GM19043 (cell line): ENCODE measurements around the gene TSPY8.
"Not testable (repeated sequence)": the region's sequence is repeated elsewhere in the genome, so short reads cannot be mapped to it uniquely, and the experiment has no call there.

Source experiments
- ATAC-seq: cut with Tn5 transposase; IDR thresholded peaks from one replicate; pipeline ENCODE4 v1.9.1; 2021; ENCODE audit warnings: low read depth; ENCODE audit not compliant: unreplicated experiment

TSPY8 gene, protein sequence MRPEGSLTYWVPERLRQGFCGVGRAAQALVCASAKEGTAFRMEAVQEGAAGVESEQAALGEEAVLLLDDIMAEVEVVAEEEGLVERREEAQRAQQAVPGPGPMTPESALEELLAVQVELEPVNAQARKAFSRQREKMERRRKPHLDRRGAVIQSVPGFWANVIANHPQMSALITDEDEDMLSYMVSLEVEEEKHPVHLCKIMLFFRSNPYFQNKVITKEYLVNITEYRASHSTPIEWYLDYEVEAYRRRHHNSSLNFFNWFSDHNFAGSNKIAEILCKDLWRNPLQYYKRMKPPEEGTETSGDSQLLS

DNA sequence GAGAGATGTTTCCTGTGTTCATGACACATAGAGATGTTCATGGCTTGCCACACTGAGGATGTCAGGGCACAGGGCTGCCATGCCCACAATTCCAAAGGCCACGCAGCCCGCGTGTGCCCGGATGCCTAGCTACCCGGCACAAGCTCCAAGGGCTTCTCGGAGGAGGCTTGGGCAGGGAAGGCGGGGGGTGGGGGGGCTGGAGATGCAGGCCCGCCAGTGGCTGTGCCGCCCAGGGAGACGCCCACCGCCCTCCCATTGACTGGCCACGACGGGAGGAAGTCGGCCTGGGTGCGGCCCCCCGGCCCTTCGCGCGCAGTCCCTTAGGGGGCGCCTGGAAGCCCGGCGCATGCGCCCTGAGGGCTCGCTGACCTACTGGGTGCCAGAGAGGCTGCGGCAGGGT lies at the start of gene TSPY8:
TSPY8 (plus strand) TSS at position 301 of the 400 bp plus-strand sequence; CDS start at position 347, 46 bp downstream.
- not testable (repeated sequence) for ATAC-seq

DNA sequence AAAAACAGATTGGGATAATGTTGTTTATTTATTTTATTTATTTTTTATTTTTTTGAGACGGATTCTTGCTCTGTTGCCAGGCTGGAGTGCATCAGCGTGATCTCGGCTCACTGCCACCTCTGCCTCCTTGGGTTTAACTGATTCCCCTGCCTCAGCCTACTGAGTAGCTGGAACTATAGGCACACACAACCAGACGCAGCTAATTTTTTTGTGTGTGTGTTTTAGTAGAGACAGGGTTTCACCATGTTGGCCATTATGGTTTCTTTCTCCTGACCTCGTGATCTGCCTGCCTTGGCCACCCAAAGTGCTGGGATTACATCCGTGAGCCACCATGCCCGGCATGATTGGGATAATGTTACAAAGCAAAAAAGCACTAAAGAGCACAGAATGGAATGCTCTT lies 36.6 kb upstream of the TSPY8 start:
- ATAC-seq: no peak

DNA sequence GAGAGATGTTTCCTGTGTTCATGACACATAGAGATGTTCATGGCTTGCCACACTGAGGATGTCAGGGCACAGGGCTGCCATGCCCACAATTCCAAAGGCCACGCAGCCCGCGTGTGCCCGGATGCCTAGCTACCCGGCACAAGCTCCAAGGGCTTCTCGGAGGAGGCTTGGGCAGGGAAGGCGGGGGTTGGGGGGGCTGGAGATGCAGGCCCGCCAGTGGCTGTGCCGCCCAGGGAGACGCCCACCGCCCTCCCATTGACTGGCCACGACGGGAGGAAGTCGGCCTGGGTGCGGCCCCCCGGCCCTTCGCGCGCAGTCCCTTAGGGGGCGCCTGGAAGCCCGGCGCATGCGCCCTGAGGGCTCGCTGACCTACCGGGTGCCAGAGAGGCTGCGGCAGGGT lies 20.4 kb upstream of the TSPY8 start, which contains the start of gene TSPY4:
TSPY4 (plus strand) TSS at position 301 of the 400 bp plus-strand sequence; CDS start at position 347, 46 bp downstream.
- not testable (repeated sequence) for ATAC-seq

DNA sequence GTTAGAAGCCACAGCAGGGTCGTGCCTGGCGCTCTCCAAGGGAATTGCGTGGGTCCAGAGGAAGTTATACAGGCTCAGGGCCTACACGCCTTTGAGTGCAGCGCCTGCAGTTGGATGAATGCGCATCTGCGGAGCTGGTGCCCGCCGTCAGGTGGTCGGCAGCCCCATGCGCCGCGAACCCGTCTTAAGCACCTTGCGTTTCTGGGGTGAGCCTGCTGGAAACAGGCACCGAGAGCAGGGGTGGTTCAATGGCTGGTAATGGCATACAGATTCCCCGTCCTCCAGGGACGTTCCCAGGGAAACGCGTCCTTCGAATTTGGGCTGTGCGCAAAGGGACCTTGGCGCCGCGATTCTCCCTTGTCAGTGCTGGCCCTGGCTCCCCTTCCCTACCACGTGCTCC lies 38.9 kb downstream of the TSPY8 start:
- not testable (repeated sequence) for ATAC-seq

DNA sequence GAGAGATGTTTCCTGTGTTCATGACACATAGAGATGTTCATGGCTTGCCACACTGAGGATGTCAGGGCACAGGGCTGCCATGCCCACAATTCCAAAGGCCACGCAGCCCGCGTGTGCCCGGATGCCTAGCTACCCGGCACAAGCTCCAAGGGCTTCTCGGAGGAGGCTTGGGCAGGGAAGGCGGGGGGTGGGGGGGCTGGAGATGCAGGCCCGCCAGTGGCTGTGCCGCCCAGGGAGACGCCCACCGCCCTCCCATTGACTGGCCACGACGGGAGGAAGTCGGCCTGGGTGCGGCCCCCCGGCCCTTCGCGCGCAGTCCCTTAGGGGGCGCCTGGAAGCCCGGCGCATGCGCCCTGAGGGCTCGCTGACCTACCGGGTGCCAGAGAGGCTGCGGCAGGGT lies 40.5 kb downstream of the TSPY8 start, which contains the start of gene TSPY3:
TSPY3 (plus strand) TSS at position 301 of the 400 bp plus-strand sequence; CDS start at position 347, 46 bp downstream.
- not testable (repeated sequence) for ATAC-seq
